HEK293 (cell line): ENCODE results near the gene DDX28.

ENCODE experiments used
- CTCF ChIA-PET: fragments of 350-600 bp; formaldehyde crosslinking; extraction: SDS; loops from one replicate; lab custom pipeline; 2021; ENCODE audit warnings: antibody characterized with exemption; lab: Yijun Ruan, JAX
- POLR2A ChIA-PET: fragments of 300-600 bp; formaldehyde crosslinking; extraction: SDS; loops from one replicate; lab custom pipeline; 2020; ENCODE audit warnings: antibody characterized with exemption, inconsistent platforms; lab: Yijun Ruan, JAX
- H3K27ac ChIP-seq: fragments of 200-500 bp; sonication (Bioruptor generic); 2 replicates; pipeline ENCODE4 v1.5.1; 2014; ENCODE audit warnings: low read depth, low read length, control low read depth, inconsistent platforms; ENCODE audit errors: extremely low read depth
- H3K36me3 ChIP-seq, 2 experiments: fragments of 200-500 bp in 1 of 2; sonication (Bioruptor generic) in 1 of 2; 1 replicate in 1 of 2; 2 replicates in 1 of 2; pipeline ENCODE4 v1.5.1; 2014 to 2017; ENCODE audit warnings: inconsistent platforms in 2 of 2, low read length in 2 of 2; ENCODE audit not compliant: control insufficient read depth in 2 of 2, insufficient read depth in 1 of 2
- H3K4me1 ChIP-seq: fragments of 200-500 bp; sonication (Bioruptor generic); 2 replicates; pipeline ENCODE4 v1.5.1; 2014; ENCODE audit warnings: mild to moderate bottlenecking, low read length, inconsistent platforms; ENCODE audit not compliant: control insufficient read depth, insufficient read depth
- H3K4me3 ChIP-seq: 2 replicates; pipeline ENCODE4 v1.5.1; 2011; ENCODE audit warnings: low read depth, mild to moderate bottlenecking, control low read depth, low read length, moderate library complexity
- H3K9me3 ChIP-seq: fragments of 200-500 bp; sonication (Bioruptor generic); 2 replicates; pipeline ENCODE4 v1.5.1; 2014; ENCODE audit warnings: low read depth, low read length, inconsistent platforms; ENCODE audit not compliant: control insufficient read depth, insufficient read depth
- EGR2 ChIP-seq: fragments of 450-650 bp; formaldehyde crosslinking; IDR thresholded peaks from 2 replicates; pipeline ENCODE4 v1.5.1; 2016; ENCODE audit warnings: low read depth, missing biosample characterization, missing genetic modification characterization
- KLF9 ChIP-seq: fragments of 450-650 bp; formaldehyde crosslinking; IDR thresholded peaks from 2 replicates; pipeline ENCODE4 v1.5.1; 2016; ENCODE audit warnings: missing biosample characterization, missing genetic modification characterization, low read depth
- MZF1 ChIP-seq: fragments of 450-650 bp; formaldehyde crosslinking; IDR thresholded peaks from 2 replicates; pipeline ENCODE4 v1.5.1; 2017; ENCODE audit warnings: missing biosample characterization, missing genetic modification characterization, borderline replicate concordance
- PBX3 ChIP-seq: sonication (generic); formaldehyde crosslinking; IDR thresholded peaks from 2 replicates; pipeline ENCODE4 v1.8.1; 2022; ENCODE audit warnings: mild to moderate bottlenecking, moderate library complexity, missing genetic modification reagents
- ZNF133 ChIP-seq: fragments of 450-650 bp; formaldehyde crosslinking; IDR thresholded peaks from 2 replicates; pipeline ENCODE4 v1.5.1; 2016; ENCODE audit warnings: missing biosample characterization, missing genetic modification characterization
- ZNF221 ChIP-seq: fragments of 450-650 bp; formaldehyde crosslinking; IDR thresholded peaks from 2 replicates; pipeline ENCODE4 v1.5.1; 2017; ENCODE audit warnings: missing biosample characterization, missing genetic modification characterization, borderline replicate concordance
- ZNF239 ChIP-seq: fragments of 450-650 bp; formaldehyde crosslinking; IDR thresholded peaks from 2 replicates; pipeline ENCODE4 v1.5.1; 2016; ENCODE audit warnings: missing biosample characterization, missing genetic modification characterization
- ZNF311 ChIP-seq: fragments of 450-650 bp; formaldehyde crosslinking; IDR thresholded peaks from 2 replicates; pipeline ENCODE4 v1.5.1; 2017; ENCODE audit warnings: missing biosample characterization, missing genetic modification characterization, borderline replicate concordance
- ZNF362 ChIP-seq: fragments of 450-650 bp; formaldehyde crosslinking; IDR thresholded peaks from 2 replicates; pipeline ENCODE4 v1.5.1; 2016; ENCODE audit warnings: missing biosample characterization, missing genetic modification characterization
- ZNF366 ChIP-seq: fragments of 450-650 bp; formaldehyde crosslinking; conservative IDR thresholded peaks from 2 replicates; pipeline ENCODE4 v1.5.1; 2016; ENCODE audit warnings: missing biosample characterization, missing genetic modification characterization
- ZNF416 ChIP-seq: fragments of 450-650 bp; formaldehyde crosslinking; IDR thresholded peaks from 2 replicates; pipeline ENCODE4 v1.5.1; 2016; ENCODE audit warnings: missing biosample characterization, missing genetic modification characterization
- ZNF510 ChIP-seq: fragments of 450-650 bp; formaldehyde crosslinking; IDR thresholded peaks from 2 replicates; pipeline ENCODE4 v1.5.1; 2018; ENCODE audit warnings: mild to moderate bottlenecking, missing genetic modification characterization, missing biosample characterization; ENCODE audit not compliant: insufficient replicate concordance
- ZNF544 ChIP-seq: fragments of 450-650 bp; formaldehyde crosslinking; IDR thresholded peaks from 2 replicates; pipeline ENCODE4 v1.5.0; 2017; ENCODE audit warnings: missing biosample characterization, missing genetic modification characterization
- ZNF555 ChIP-seq: fragments of 450-650 bp; formaldehyde crosslinking; conservative IDR thresholded peaks from 2 replicates; pipeline ENCODE4 v1.5.1; 2017; ENCODE audit warnings: missing biosample characterization, mild to moderate bottlenecking, missing genetic modification characterization, inconsistent platforms
- ZNF639 ChIP-seq: fragments of 450-650 bp; formaldehyde crosslinking; IDR thresholded peaks from 2 replicates; pipeline ENCODE4 v1.5.1; 2016; ENCODE audit warnings: missing biosample characterization, missing genetic modification characterization
- ZNF670 ChIP-seq: fragments of 450-650 bp; formaldehyde crosslinking; IDR thresholded peaks from 2 replicates; pipeline ENCODE4 v1.5.1; 2016; ENCODE audit warnings: missing biosample characterization, missing genetic modification characterization, low read depth
- ZNF677 ChIP-seq: fragments of 450-650 bp; IDR thresholded peaks from 2 replicates; pipeline ENCODE4 v1.5.0; 2018; ENCODE audit warnings: missing biosample characterization, mild to moderate bottlenecking, missing genetic modification characterization, moderate library complexity
- ZNF76 ChIP-seq: fragments of 450-650 bp; formaldehyde crosslinking; IDR thresholded peaks from 2 replicates; pipeline ENCODE4; 2016; ENCODE audit warnings: low read depth, missing biosample characterization, missing genetic modification characterization, borderline replicate concordance
- ZNF791 ChIP-seq: fragments of 450-650 bp; formaldehyde crosslinking; IDR thresholded peaks from 2 replicates; pipeline ENCODE4 v1.5.1; 2016; ENCODE audit warnings: missing biosample characterization, missing genetic modification characterization
- TF ChIP-seq, protein P1 (sequence below): fragments of 450-650 bp; formaldehyde crosslinking; IDR thresholded peaks from 2 replicates; pipeline ENCODE4 v1.5.1; 2016; ENCODE audit warnings: missing biosample characterization, missing genetic modification characterization

The DDX28 gene

GRCh38 chr16:68049449-68049848 lies 26.4 kb upstream of the DDX28 start (continued):
- TF ChIP-seq ZNF639 (no peak), ZNF366 (tag by site-specific recombination) (no peak), ZNF791 (tag by site-specific recombination) (no peak), ZNF416 (tag by site-specific recombination) (no peak), ZNF133 (tag by site-specific recombination) (no peak), ZNF239 (tag by site-specific recombination) (no peak)

DNA sequence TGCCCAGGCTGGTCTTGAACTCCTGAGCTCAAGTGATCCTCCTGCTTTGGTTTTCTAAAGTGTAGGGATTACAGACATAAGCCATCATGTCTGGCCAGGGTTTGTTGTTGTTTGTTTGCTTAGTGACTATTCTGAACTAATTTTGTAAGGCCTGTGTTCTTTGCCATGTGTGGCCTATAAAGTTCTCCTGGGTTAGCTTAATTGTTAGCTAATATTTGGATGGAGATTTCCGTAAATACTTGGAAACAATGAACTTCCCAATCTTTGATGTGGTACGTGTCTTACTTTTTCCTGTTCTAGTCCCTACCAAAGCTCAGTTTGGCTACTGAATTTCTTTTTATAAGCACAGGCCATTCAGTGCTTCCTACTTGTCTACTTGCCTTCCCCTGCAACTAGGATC lies 25.0 kb upstream of the DDX28 start:
- CTCF ChIA-PET: interaction anchor here (0.6 kb wide), 1 partner anchor 12 kb away, joined by 3 read pairs; no protein-coding TSS in a partner anchor
- peaks cover 18 to 40% of the 10 kb centered on the region in 2 experiments; a peak in 2 of 3 replicates for H3K36me3 ChIP-seq
- H3K9me3 ChIP-seq: no peaks in the 10 kb centered on the region
- no peaks in the 10 kb centered on the region for H3K4me1 ChIP-seq
- POLR2A ChIA-PET: no interaction called here
- H3K27ac ChIP-seq: no peak overlapping the region
- no peak overlapping the region for H3K4me3 ChIP-seq
- TF ChIP-seq ZNF510 (tag by site-specific recombination): no peak
- no peak for TF ChIP-seq ZNF362
- no peak for TF ChIP-seq ZNF311 (tag by site-specific recombination)
- TF ChIP-seq ZNF76: no peak
- TF ChIP-seq ZNF555 (tag by site-specific recombination): no peak
- no peak for TF ChIP-seq ZNF670
- no peak for TF ChIP-seq ZNF221 (tag by site-specific recombination)
- no peak for TF ChIP-seq ZNF677 (tag by site-specific recombination)

- Histone ChIP-seq H3K9me3 (no peaks in the 10 kb centered on the region), H3K36me3 (peaks cover 12 to 32% of the 10 kb centered on the region in 2 experiments; a peak in 2 of 3 replicates), H3K4me3 (no peak overlapping the region), H3K4me1 (no peaks in the 10 kb centered on the region), H3K27ac (no peak overlapping the region)
- POLR2A ChIA-PET: interaction anchor here (0.5 kb wide), 1 partner anchor 10 kb away, joined by 3 read pairs; no protein-coding TSS in a partner anchor
- CTCF ChIA-PET: interaction anchor here (0.6 kb wide), 1 partner anchor 373 kb away, joined by 3 read pairs; no protein-coding TSS in a partner anchor
- no peak for TF ChIP-seq EGR2 (tag by site-specific recombination)
- no peak for TF ChIP-seq KLF9 (tag by site-specific recombination)
- no peak for TF ChIP-seq PBX3
- no peak for TF ChIP-seq MZF1 (tag by site-specific recombination)
- TF ChIP-seq, protein P1, sequence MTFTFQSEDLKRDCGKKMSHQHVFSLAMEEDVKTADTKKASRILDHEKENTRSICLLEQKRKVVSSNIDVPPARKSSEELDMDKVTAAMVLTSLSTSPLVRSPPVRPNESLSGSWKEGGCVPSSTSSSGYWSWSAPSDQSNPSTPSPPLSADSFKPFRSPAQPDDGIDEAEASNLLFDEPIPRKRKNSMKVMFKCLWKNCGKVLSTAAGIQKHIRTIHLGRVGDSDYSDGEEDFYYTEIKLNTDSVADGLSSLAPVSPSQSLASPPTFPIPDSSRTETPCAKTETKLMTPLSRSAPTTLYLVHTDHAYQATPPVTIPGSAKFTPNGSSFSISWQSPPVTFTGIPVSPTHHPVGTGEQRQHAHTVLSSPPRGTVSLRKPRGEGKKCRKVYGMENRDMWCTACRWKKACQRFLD (tag by site-specific recombination): no peak
- TF ChIP-seq ZNF544 (tag by site-specific recombination): no peak
Observed at GRCh38 chr16:68046106-68046505, 23.1 kb upstream of the DDX28 start.
